OCI-LY7 (cell line): ENCODE data around the gene RIN3. TPM values are rescaled to one million over a fixed set of nuclear protein-coding genes. Genes with fewer than 3 reads are reported as not detected.

Experiments
- BruUV-seq: library from RNA; stranded (reverse); fragments of 400-500 nt; replicated peaks from 2 replicates; lab custom pipeline; 2021; lab: Mats Ljungman, UMichigan
- CTCF ChIA-PET: fragments of 300-600 bp; sonication (Branson Sonifier 250); formaldehyde crosslinking; loops from one replicate; lab custom pipeline; 2022; ENCODE audit warnings: antibody characterized with exemption; ENCODE audit not compliant: unreplicated experiment; lab: Charles Lee
- POLR2A ChIA-PET: fragments of 300-600 bp; sonication (Branson Sonifier 250); formaldehyde crosslinking; loops from one replicate; lab custom pipeline; 2022; ENCODE audit warnings: antibody characterized with exemption; lab: Charles Lee
- DNase-seq: peaks from one replicate; pipeline ENCODE4 v3.0.0-alpha.2; 2015; ENCODE audit warnings: low spot score
- H2AFZ ChIP-seq: fragments of 200-600 bp; sonication (generic), shearing (Covaris generic); 2 replicates; pipeline ENCODE4 v1.6.1; 2014; ENCODE audit warnings: mild to moderate bottlenecking, antibody characterized with exemption, low read length, moderate library complexity
- H3K27ac ChIP-seq: fragments of 200-600 bp; sonication (generic); 2 replicates; pipeline ENCODE4 v1.5.1; 2014; ENCODE audit warnings: mixed run types, low read depth, mild to moderate bottlenecking, moderate library complexity, low read length, inconsistent platforms; ENCODE audit not compliant: poor library complexity, severe bottlenecking
- H3K36me3 ChIP-seq: fragments of 200-600 bp; sonication (generic); 2 replicates; pipeline ENCODE4 v1.6.1; 2014; ENCODE audit warnings: mild to moderate bottlenecking, antibody characterized with exemption, low read length, moderate library complexity, mixed read lengths; ENCODE audit not compliant: insufficient read depth
- H3K4me1 ChIP-seq: fragments of 200-600 bp; sonication (generic); 2 replicates; pipeline ENCODE4 v1.5.1; 2014; ENCODE audit warnings: mild to moderate bottlenecking, low read length; ENCODE audit not compliant: insufficient read depth, poor library complexity, severe bottlenecking
- H3K4me2 ChIP-seq: fragments of 200-600 bp; sonication (generic); 2 replicates; pipeline ENCODE4 v1.6.1; 2014; ENCODE audit warnings: mild to moderate bottlenecking, low read length
- H3K4me3 ChIP-seq: fragments of 200-600 bp; sonication (generic); 2 replicates; pipeline ENCODE4 v1.5.1; 2014; ENCODE audit warnings: mild to moderate bottlenecking, low read depth, low read length; ENCODE audit not compliant: poor library complexity, severe bottlenecking
- H3K79me2 ChIP-seq: fragments of 200-600 bp; sonication (generic); 2 replicates; pipeline ENCODE4 v1.6.1; 2016; ENCODE audit warnings: low read depth, mild to moderate bottlenecking, low read length, moderate library complexity, mixed read lengths; ENCODE audit not compliant: insufficient read depth
- H3K9me2 ChIP-seq: fragments of 200-600 bp; sonication (generic); 2 replicates; pipeline ENCODE4 v1.6.1; 2016; ENCODE audit warnings: mild to moderate bottlenecking, low read length, mixed read lengths; ENCODE audit not compliant: insufficient read depth
- H3K9me3 ChIP-seq: fragments of 200-600 bp; sonication (generic); 2 replicates; pipeline ENCODE4 v1.6.1; 2014; ENCODE audit warnings: mild to moderate bottlenecking, mixed run types, low read length, mixed read lengths
- H4K20me1 ChIP-seq: fragments of 200-600 bp; sonication (generic); 2 replicates; pipeline ENCODE4 v1.6.1; 2014; ENCODE audit warnings: mild to moderate bottlenecking, antibody characterized with exemption, low read length, moderate library complexity, mixed read lengths; ENCODE audit not compliant: insufficient read depth
- CTCF ChIP-seq: fragments of 200-600 bp; sonication (generic); conservative IDR thresholded peaks from 2 replicates; pipeline ENCODE4 v1.5.1; 2014; ENCODE audit warnings: mild to moderate bottlenecking, antibody characterized with exemption, low read length, moderate library complexity, mixed read lengths
- EZH2phosphoT487 ChIP-seq: fragments of 200-600 bp; sonication (generic); IDR thresholded peaks from 2 replicates; pipeline ENCODE4 v1.6.1; 2018; ENCODE audit warnings: low read depth, borderline replicate concordance, mild to moderate bottlenecking, mixed run types, antibody characterized with exemption, low read length, moderate library complexity, mixed read lengths
- intact Hi-C: fragments of 100-400 bp; cut with micrococcal nuclease; formaldehyde crosslinking; loops from one replicate; pipeline ENCODE4 v1.10.0; 2022; ENCODE audit not compliant: unreplicated experiment
- total RNA-seq, 2 experiments: library from RNA; depleted of rRNA in 1 of 2; stranded (reverse); fragments of >200 nt in 1 of 2; shearing (Covaris generic) in 1 of 2; gene quantifications; 2 replicates each; pipeline ENCODE4 v1.2.3, GENCODE V29; 2014 to 2022

The RIN3 gene
- total RNA-seq, 2 experiments from 2014 or later, result not detected

GRCh38 chr14:92718664-92719063, 205.1 kb downstream of the RIN3 start:
- H3K9me2 ChIP-seq, result no peaks in the 10 kb centered on the region
- peaks cover 8% of the 10 kb centered on the region; the same call in 1 of the 2 replicates for H3K36me3 ChIP-seq
- no TSS peak for BruUV-seq
- H3K27ac ChIP-seq, result no peak overlapping the region
- no peak overlapping the region for H2AFZ ChIP-seq
- no peaks in the 10 kb centered on the region for H3K79me2 ChIP-seq
- H3K4me3 ChIP-seq, result no peak overlapping the region
- H3K4me2 ChIP-seq, result no peak overlapping the region
- ChIA-PET POLR2A (no interaction called here), CTCF (no interaction called here)
- TF ChIP-seq CTCF (no peak), EZH2phosphoT487 (no peak)
- no peaks in the 10 kb centered on the region for H4K20me1 ChIP-seq
- no peaks in the 10 kb centered on the region; the same call in 1 of the 2 replicates for H3K9me3 ChIP-seq
- no peaks in the 10 kb centered on the region for H3K4me1 ChIP-seq
- intact Hi-C loops, result no loop called here
- no peak for DNase-seq

- no TSS peak for BruUV-seq
- intact Hi-C loops, result no loop called here
- POLR2A ChIA-PET, result no interaction called here
These were observed 205.8 kb downstream of the RIN3 start for GRCh38 chr14:92719421-92719820.

More at GRCh38 chr14:92719421-92719820, 205.8 kb downstream of the RIN3 start:
- no peak overlapping the region for H3K27ac ChIP-seq
- no peaks in the 10 kb centered on the region for H3K4me1 ChIP-seq
- H2AFZ ChIP-seq, result no peak overlapping the region
- H4K20me1 ChIP-seq, result no peaks in the 10 kb centered on the region
- TF ChIP-seq EZH2phosphoT487 (no peak), CTCF (no peak)
- CTCF ChIA-PET, result no interaction called here
- DNase-seq, result no peak
- H3K4me2 ChIP-seq, result no peak overlapping the region
- H3K9me3 ChIP-seq, result no peaks in the 10 kb centered on the region; the same call in 1 of the 2 replicates
- no peak overlapping the region for H3K4me3 ChIP-seq
- H3K79me2 ChIP-seq, result no peaks in the 10 kb centered on the region
- no peaks in the 10 kb centered on the region for H3K9me2 ChIP-seq
- H3K36me3 ChIP-seq, result peaks cover 14% of the 10 kb centered on the region
